ENCODE measurements around the gene SUCLG2.

SUCLG2 gene

DNA sequence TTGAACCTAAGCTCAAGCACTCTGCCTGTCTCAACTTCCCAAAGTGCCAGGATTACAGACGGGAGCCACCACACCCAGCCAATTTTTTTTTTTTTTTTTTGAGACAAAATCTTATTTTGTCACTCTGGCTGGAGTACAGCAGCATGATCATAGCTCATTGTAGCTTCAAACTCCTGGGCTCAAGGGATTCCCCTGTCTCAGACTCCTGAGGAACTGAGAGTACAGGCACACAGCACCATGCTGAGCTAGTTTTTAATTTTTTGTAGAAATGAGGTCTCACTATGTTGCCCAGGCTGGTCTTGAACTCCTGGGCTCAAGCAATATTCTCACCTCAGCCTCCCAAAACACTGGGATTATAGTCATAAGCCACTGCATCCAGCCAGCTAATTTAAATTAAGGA is 36.8 kb upstream of the SUCLG2 start:
- H3K9me3 ChIP-seq (ENCODE audit: severe bottlenecking), result no peaks in the 10 kb centered on the region

DNA sequence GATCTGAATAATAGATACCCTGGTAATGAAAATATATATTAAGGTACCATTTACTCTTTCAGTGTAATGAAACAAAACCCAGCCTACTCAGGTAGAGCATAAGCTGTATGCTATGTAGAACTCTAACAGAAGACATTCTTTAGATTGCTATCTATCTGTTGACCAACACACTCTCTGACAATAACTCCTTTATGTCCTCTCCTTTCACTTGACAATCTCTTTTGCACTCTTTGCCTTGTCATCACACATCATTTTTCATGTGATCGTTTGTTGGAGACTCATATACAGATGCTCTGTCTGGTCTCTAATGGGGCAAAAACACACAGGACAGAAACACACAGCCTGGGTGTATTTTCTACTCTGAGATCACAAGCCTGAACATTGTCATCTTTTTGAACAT is 35.4 kb upstream of the SUCLG2 start:
- H3K9me3 ChIP-seq (ENCODE audit: severe bottlenecking), result no peaks in the 10 kb centered on the region
- DNase-seq, result no peak
- H3K27me3 ChIP-seq (ENCODE audit: insufficient read depth, low read depth, severe bottlenecking), result no peaks in the 10 kb centered on the region
- H3K4me3 ChIP-seq (ENCODE audit: low read depth, low read length), result no peak overlapping the region
- TF ChIP-seq, protein P1, sequence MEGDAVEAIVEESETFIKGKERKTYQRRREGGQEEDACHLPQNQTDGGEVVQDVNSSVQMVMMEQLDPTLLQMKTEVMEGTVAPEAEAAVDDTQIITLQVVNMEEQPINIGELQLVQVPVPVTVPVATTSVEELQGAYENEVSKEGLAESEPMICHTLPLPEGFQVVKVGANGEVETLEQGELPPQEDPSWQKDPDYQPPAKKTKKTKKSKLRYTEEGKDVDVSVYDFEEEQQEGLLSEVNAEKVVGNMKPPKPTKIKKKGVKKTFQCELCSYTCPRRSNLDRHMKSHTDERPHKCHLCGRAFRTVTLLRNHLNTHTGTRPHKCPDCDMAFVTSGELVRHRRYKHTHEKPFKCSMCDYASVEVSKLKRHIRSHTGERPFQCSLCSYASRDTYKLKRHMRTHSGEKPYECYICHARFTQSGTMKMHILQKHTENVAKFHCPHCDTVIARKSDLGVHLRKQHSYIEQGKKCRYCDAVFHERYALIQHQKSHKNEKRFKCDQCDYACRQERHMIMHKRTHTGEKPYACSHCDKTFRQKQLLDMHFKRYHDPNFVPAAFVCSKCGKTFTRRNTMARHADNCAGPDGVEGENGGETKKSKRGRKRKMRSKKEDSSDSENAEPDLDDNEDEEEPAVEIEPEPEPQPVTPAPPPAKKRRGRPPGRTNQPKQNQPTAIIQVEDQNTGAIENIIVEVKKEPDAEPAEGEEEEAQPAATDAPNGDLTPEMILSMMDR (IDR thresholded peaks at IDR 0.05; ENCODE audit: low read depth, low read length), result no peak
- H3K27ac ChIP-seq, result no peak overlapping the region
- no peaks in the 10 kb centered on the region for H3K36me3 ChIP-seq

More for the DNA sequence above, 36.8 kb upstream of the SUCLG2 start:
- no peaks in the 10 kb centered on the region for H3K27me3 ChIP-seq (ENCODE audit: insufficient read depth, low read depth, severe bottlenecking)
- no peaks in the 10 kb centered on the region for H3K36me3 ChIP-seq
- no peak overlapping the region for H3K4me3 ChIP-seq (ENCODE audit: low read depth, low read length)
- no peak overlapping the region for H3K27ac ChIP-seq
- TF ChIP-seq, protein P1 (IDR thresholded peaks at IDR 0.05; ENCODE audit: low read depth, low read length), result no peak
- no peak for DNase-seq

GRCh38 chr3:67688231-67688630 is 33.8 kb upstream of the SUCLG2 start:
- H3K4me3 ChIP-seq (ENCODE audit: low read depth, low read length), result no peak overlapping the region
- no peak for DNase-seq
- no peaks in the 10 kb centered on the region for H3K27me3 ChIP-seq (ENCODE audit: insufficient read depth, low read depth, severe bottlenecking)
- H3K36me3 ChIP-seq, result no peaks in the 10 kb centered on the region
- TF ChIP-seq, protein P1 (IDR thresholded peaks at IDR 0.05; ENCODE audit: low read depth, low read length), result no peak
- H3K9me3 ChIP-seq (ENCODE audit: severe bottlenecking), result no peaks in the 10 kb centered on the region
- H3K27ac ChIP-seq, result no peak overlapping the region

GRCh38 chr3:67686069-67686468 is 31.7 kb upstream of the SUCLG2 start:
- no peaks in the 10 kb centered on the region for H3K9me3 ChIP-seq (ENCODE audit: severe bottlenecking)
- H3K27me3 ChIP-seq (ENCODE audit: insufficient read depth, low read depth, severe bottlenecking), result no peaks in the 10 kb centered on the region
- TF ChIP-seq, protein P1 (IDR thresholded peaks at IDR 0.05; ENCODE audit: low read depth, low read length), result no peak
- no peak overlapping the region for H3K4me3 ChIP-seq (ENCODE audit: low read depth, low read length)
- H3K36me3 ChIP-seq, result no peaks in the 10 kb centered on the region
- no peak for DNase-seq
- H3K27ac ChIP-seq, result no peak overlapping the region

- no peak for DNase-seq
- Histone ChIP-seq H3K36me3 (no peaks in the 10 kb centered on the region), H3K27ac (no peak overlapping the region), H3K4me3 (ENCODE audit: low read depth, low read length) (no peak overlapping the region), H3K9me3 (ENCODE audit: severe bottlenecking) (no peaks in the 10 kb centered on the region), H3K27me3 (ENCODE audit: insufficient read depth, low read depth, severe bottlenecking) (no peaks in the 10 kb centered on the region)
- TF ChIP-seq, protein P1 (IDR thresholded peaks at IDR 0.05; ENCODE audit: low read depth, low read length), result no peak
These were observed 31.1 kb upstream of the SUCLG2 start for GRCh38 chr3:67685499-67685898.

DNA sequence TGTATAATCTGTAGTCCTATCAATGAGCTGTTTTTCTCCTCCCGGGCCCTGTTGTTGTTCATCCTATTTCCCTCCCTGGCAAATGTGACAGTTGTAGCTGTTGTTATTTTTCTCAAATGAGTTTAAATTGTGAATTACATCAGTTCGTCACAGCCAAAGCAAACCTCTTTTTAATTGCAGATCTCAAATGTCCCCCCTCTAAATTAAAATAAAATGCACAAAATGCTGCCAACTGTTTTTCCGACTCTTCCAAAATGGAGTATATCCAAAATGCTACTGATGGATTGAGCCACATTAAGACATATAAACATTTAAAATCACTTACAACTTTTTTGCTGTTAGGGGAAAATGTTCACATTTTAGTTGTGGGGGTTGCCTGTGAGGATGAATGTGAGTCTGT is 29.8 kb upstream of the SUCLG2 start:
- DNase-seq, result no peak
- Histone ChIP-seq H3K36me3 (no peaks in the 10 kb centered on the region), H3K27ac (no peak overlapping the region), H3K4me3 (ENCODE audit: low read depth, low read length) (no peak overlapping the region), H3K9me3 (ENCODE audit: severe bottlenecking) (no peaks in the 10 kb centered on the region), H3K27me3 (ENCODE audit: insufficient read depth, low read depth, severe bottlenecking) (no peaks in the 10 kb centered on the region)
- TF ChIP-seq, protein P1 (IDR thresholded peaks at IDR 0.05; ENCODE audit: low read depth, low read length), result no peak

Measured in WERI-Rb-1 (cell line).